SKM-1 treated with dmso at 0.1 percent for 144 hours (cell line): ENCODE data around the gene TRAF3IP1.
"Not testable (repeated sequence)": the region's sequence is repeated elsewhere in the genome, so short reads cannot be mapped to it uniquely, and the experiment has no call there.

Experiments
- DNase-seq: peaks from one replicate; lab custom pipeline; 2025; ENCODE audit not compliant: unreplicated experiment; lab: John Stamatoyannopoulos, UW

The TRAF3IP1 gene

GRCh38 chr2:238320246-238320647, at the start of gene TRAF3IP1:
Gene TRAF3IP1, plus strand, starts transcription at chr2:238320518. Its CDS starts 145 bp downstream, at chr2:238320663.
- DNase-seq = peak; percentile 74

GRCh38 chr2:238270606-238271005, 49.7 kb upstream of the TRAF3IP1 start:
- DNase-seq = no peak

- no peak for DNase-seq
These were observed 49.2 kb upstream of the TRAF3IP1 start for GRCh38 chr2:238271061-238271554.

- DNase-seq = not testable (repeated sequence)
These were observed 48.6 kb upstream of the TRAF3IP1 start for GRCh38 chr2:238271686-238272085.

- DNase-seq = no peak
These were observed 48.2 kb upstream of the TRAF3IP1 start for GRCh38 chr2:238272156-238272555.

- not testable (repeated sequence) for DNase-seq
These were observed 46.9 kb upstream of the TRAF3IP1 start for GRCh38 chr2:238273433-238273832.

- DNase-seq = no peak
These were observed 46.0 kb upstream of the TRAF3IP1 start for GRCh38 chr2:238274152-238274865.

GRCh38 chr2:238277695-238278094, 42.6 kb upstream of the TRAF3IP1 start:
- no peak for DNase-seq

- DNase-seq = no peak
These were observed 41.5 kb upstream of the TRAF3IP1 start for GRCh38 chr2:238278626-238279323.

- DNase-seq = no peak
These were observed 41.0 kb upstream of the TRAF3IP1 start for GRCh38 chr2:238279324-238279682.

- no peak for DNase-seq
These were observed 40.1 kb upstream of the TRAF3IP1 start for GRCh38 chr2:238280083-238280825.

GRCh38 chr2:238281826-238282480, 38.4 kb upstream of the TRAF3IP1 start:
- DNase-seq = no peak

- DNase-seq = no peak
These were observed 37.2 kb upstream of the TRAF3IP1 start for GRCh38 chr2:238282861-238283738.

- DNase-seq = no peak
These were observed 35.4 kb upstream of the TRAF3IP1 start for GRCh38 chr2:238284802-238285515.

GRCh38 chr2:238285653-238286082, 34.6 kb upstream of the TRAF3IP1 start:
- DNase-seq = no peak

GRCh38 chr2:238286095-238286494, 34.2 kb upstream of the TRAF3IP1 start:
- DNase-seq = no peak

GRCh38 chr2:238286551-238286950, 33.8 kb upstream of the TRAF3IP1 start:
- DNase-seq = no peak

- DNase-seq = no peak
These were observed 33.2 kb upstream of the TRAF3IP1 start for GRCh38 chr2:238286987-238287736.
